Sigmoid colon (tissue), 3 donors: ENCODE data around the gene NSFL1C.

Experiments
- CTCF ChIP-seq, 4 experiments: fragments of 450-650 bp in 3 of 4; fragments of 200-600 bp in 1 of 4; IDR thresholded peaks; one replicate each; pipeline ENCODE4 v1.5.1; 2016 to 2019; ENCODE audit warnings: antibody characterized with exemption in 4 of 4, mild to moderate bottlenecking in 3 of 4, moderate library complexity in 2 of 4
- POLR2A ChIP-seq, 2 donors: fragments of 450-650 bp; IDR thresholded peaks; one replicate each; pipeline ENCODE4 v1.6.1; 2016; ENCODE audit warnings: antibody characterized with exemption in 2 of 2, mild to moderate bottlenecking in 2 of 2, moderate library complexity in 2 of 2

GRCh38 chr20:1435337-1435699 is 31.3 kb downstream of the NSFL1C start:
- no peak for TF ChIP-seq POLR2A (IDR thresholded peaks at IDR 0.05)
- no peak for TF ChIP-seq CTCF (IDR thresholded peaks at IDR 0.05)
